ENCODE measurements around the gene NMD3. TPM values are rescaled to one million over a fixed set of nuclear protein-coding genes. Genes with fewer than 3 reads are reported as not detected.
"Not testable (repeated sequence)": the region's sequence is repeated elsewhere in the genome, so short reads cannot be mapped to it uniquely, and the experiment has no call there.

Gene NMD3
- total RNA-seq, 1 experiment from 2014 or later: 49.9 TPM

GRCh38 chr3:161267646-161268045 is 46.5 kb downstream of the NMD3 start:
- in situ Hi-C loops (cut with HindIII; ENCODE audit: low pct_unique_long_range_greater_than_20kb, low sequenced_read_pairs): no loop called here
- DNase-seq (ENCODE audit: low read depth): no peak

DNA sequence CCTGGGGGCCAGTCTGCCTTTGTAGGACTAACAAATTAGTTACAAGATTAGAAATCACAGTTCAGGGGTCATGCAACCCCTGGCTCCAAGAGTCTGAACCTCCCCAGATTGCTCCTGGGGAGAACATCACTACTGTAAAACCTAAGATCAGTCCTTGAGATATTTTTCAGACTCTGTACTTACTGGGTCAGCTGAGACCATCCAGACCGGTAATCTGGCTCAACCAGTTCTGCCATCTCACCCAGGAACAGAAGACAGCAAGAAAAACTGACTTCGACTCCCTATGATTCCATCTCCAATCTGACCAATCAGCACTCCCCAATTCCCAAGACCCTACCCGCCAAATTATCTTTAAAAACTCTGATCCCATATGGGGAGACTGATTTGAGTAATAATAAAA is 47.5 kb downstream of the NMD3 start:
- DNase-seq (ENCODE audit: low read depth): no peak
- in situ Hi-C loops (cut with HindIII; ENCODE audit: low pct_unique_long_range_greater_than_20kb, low sequenced_read_pairs): no loop called here

DNA sequence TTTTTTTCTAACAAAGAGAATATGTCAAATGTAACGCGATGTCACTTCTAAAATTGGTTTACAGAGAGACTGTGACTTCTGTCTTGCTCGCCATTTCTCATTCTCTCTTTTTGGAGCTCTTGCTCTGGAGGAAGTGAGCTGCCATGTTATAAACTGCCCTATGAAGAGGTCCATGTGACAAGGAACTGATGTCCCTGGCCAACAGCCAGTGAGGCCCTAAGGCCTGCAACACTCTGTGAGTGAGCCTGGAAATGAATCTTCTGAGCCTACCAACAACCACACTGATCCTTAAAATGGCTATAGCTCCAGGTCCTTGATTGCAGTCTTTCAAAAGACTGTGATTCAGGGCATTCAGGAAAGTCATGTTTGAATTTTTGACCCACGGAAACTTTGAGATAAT is 49.9 kb downstream of the NMD3 start:
- in situ Hi-C loops (cut with HindIII; ENCODE audit: low pct_unique_long_range_greater_than_20kb, low sequenced_read_pairs): no loop called here
- DNase-seq (ENCODE audit: low read depth): no peak

GRCh38 chr3:161271646-161272045 is 50.5 kb downstream of the NMD3 start:
- no peak for DNase-seq (ENCODE audit: low read depth)
- in situ Hi-C loops (cut with HindIII; ENCODE audit: low pct_unique_long_range_greater_than_20kb, low sequenced_read_pairs): no loop called here

DNA sequence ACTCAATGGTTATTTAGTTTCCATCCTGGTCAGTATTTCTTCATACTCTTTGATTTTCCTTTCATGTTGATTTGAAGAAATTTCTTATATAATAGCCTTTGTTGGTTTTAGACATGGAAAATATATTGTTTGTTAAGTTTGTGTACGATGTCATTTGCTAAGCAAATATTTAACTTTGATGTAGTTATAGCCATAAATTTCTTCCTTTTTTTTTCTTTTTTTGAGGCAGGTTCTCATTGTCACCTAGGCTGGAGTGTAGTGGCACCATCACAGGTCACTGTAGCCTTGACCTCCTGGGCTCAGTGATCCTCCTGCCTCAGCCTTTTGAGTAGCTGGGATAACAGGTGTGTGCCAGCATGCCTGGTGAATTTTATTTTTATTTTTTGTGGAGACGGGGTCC is 51.4 kb downstream of the NMD3 start:
- in situ Hi-C loops (cut with HindIII; ENCODE audit: low pct_unique_long_range_greater_than_20kb, low sequenced_read_pairs): no loop called here
- DNase-seq (ENCODE audit: low read depth): no peak

- in situ Hi-C loops (cut with HindIII; ENCODE audit: low pct_unique_long_range_greater_than_20kb, low sequenced_read_pairs): no loop called here
- peak; percentile 27 for DNase-seq (ENCODE audit: low read depth)
These were observed 52.6 kb downstream of the NMD3 start for GRCh38 chr3:161273589-161274218.

- in situ Hi-C loops (cut with HindIII; ENCODE audit: low pct_unique_long_range_greater_than_20kb, low sequenced_read_pairs): no loop called here
These were observed 53.7 kb downstream of the NMD3 start for GRCh38 chr3:161274691-161275298.

GRCh38 chr3:161275919-161276318 is 54.8 kb downstream of the NMD3 start:
- in situ Hi-C loops (cut with HindIII; ENCODE audit: low pct_unique_long_range_greater_than_20kb, low sequenced_read_pairs): no loop called here

More at GRCh38 chr3:161274691-161275298, 53.7 kb downstream of the NMD3 start:
- no peak for DNase-seq (ENCODE audit: low read depth)

GRCh38 chr3:161282387-161282786 is 61.3 kb downstream of the NMD3 start:
- DNase-seq (ENCODE audit: low read depth); in situ Hi-C loops (cut with HindIII; ENCODE audit: low pct_unique_long_range_greater_than_20kb, low sequenced_read_pairs): not testable (repeated sequence)

More at GRCh38 chr3:161275919-161276318, 54.8 kb downstream of the NMD3 start:
- no peak for DNase-seq (ENCODE audit: low read depth)

- DNase-seq (ENCODE audit: low read depth): no peak
- in situ Hi-C loops (cut with HindIII; ENCODE audit: low pct_unique_long_range_greater_than_20kb, low sequenced_read_pairs): no loop called here
These were observed 63.9 kb downstream of the NMD3 start for GRCh38 chr3:161284989-161285388.

DNA sequence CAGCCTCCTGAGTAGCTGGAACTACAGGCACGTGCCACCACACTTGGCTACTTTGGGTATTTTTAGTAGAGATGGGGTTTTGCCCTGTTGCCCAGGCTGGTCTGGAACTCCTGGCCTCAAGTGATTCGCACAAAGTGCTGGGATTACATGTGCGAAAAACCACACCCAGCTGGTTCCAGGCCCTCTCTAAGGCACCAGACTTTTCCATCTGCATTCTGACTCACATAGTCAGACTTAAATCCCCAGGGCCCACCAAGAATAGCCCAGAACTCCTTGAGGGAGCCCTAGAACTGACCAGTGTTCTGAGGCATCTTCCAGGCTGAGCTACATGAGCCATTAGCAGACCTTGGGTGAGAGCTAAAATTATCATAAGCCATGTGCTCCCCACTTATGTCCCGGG is 68.1 kb downstream of the NMD3 start:
- no peak for DNase-seq (ENCODE audit: low read depth)
- in situ Hi-C loops (cut with HindIII; ENCODE audit: low pct_unique_long_range_greater_than_20kb, low sequenced_read_pairs): no loop called here

DNA sequence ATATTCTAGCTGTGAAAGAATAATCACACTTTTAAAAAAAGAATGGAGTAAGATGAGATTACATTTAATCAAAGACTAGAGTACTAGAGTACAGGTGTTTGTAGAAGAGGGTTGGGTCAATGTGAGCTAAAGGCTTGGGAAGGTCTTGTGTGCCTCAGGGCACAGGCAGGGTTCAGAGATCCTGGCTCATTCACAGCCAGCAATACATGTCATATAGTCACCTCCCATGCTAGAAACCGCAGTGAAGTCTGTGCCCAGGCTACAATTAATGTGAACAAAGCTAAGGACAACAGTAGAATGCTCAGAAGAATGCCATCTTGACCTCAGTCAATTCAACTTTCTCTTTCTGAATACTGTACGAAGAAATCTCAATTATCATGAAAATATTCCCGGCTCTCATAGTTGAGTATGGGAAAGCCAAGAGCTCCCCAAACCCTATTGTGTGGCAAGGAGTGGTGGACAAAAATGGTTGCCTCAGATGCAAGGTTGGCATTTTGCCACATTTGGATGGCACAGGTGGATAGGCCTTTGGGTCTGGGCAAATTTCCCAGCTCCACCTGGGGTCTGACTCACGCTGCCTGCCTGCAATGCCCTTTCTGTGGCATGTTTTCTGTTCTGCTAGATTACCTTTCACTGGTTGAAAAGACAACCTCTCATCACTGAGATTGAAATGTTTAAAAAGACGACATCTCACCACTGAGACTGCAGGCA is 70.2 kb downstream of the NMD3 start:
- in situ Hi-C loops (cut with HindIII; ENCODE audit: low pct_unique_long_range_greater_than_20kb, low sequenced_read_pairs): no loop called here
- peak; percentile 76 for DNase-seq (ENCODE audit: low read depth)

- in situ Hi-C loops (cut with HindIII; ENCODE audit: low pct_unique_long_range_greater_than_20kb, low sequenced_read_pairs): no loop called here
- no peak for DNase-seq (ENCODE audit: low read depth)
These were observed 72.3 kb downstream of the NMD3 start for GRCh38 chr3:161293381-161293780.

DNA sequence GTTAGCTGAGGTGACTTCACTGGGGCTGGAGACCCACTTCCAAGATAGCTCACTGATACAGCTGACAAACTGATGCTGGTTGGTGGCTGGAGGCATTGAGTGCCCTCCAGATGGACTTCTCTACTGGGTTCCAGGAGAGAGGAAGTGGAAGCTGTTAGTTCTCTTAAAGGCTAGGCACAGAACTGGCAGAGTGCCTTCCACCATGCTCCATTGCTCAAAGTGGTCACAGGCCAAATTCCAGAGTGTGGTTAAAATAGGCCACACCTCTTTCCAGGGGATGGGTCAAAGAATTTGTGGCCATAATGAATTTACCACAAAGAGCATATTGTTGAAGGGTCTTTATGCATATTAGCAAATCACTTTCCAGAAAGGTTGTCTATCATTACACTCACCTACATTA is 74.2 kb downstream of the NMD3 start:
- in situ Hi-C loops (cut with HindIII; ENCODE audit: low pct_unique_long_range_greater_than_20kb, low sequenced_read_pairs): no loop called here

GRCh38 chr3:161296814-161297213 is 75.7 kb downstream of the NMD3 start:
- in situ Hi-C loops (cut with HindIII; ENCODE audit: low pct_unique_long_range_greater_than_20kb, low sequenced_read_pairs): no loop called here
- no peak for DNase-seq (ENCODE audit: low read depth)

More for the DNA sequence above, 74.2 kb downstream of the NMD3 start:
- peak; percentile 61 for DNase-seq (ENCODE audit: low read depth)

Other genes starting within 250 kb of the NMD3 start
- 9.7 and 11.9 TPM in 2 replicates for gene B3GALNT1, start 116.0 kb upstream of the NMD3 start, total RNA-seq (2014; rRNA removed; shearing (Covaris generic); ENCODE audit: low replicate concordance)
- not detected in 2 replicates for gene SPTSSB, start 150.2 kb downstream of the NMD3 start, total RNA-seq (2014; rRNA removed; shearing (Covaris generic); ENCODE audit: low replicate concordance)

All from Caki2 (cell line).